ENCODE results near the gene SLC35C1.

Gene SLC35C1

GRCh38 chr11:45804761-45805304 is at the start of gene SLC35C1:
TSS of gene SLC35C1 (plus strand) at chr11:45805149. CDS start at chr11:45805802, 653 bp downstream.
- peak; percentile 82 for DNase-seq

- no peak for DNase-seq
Observed at GRCh38 chr11:45755281-45755859, 49.6 kb upstream of the SLC35C1 start.

- DNase-seq: no peak
Observed at GRCh38 chr11:45756384-45757010, 48.5 kb upstream of the SLC35C1 start.

GRCh38 chr11:45757672-45758071 is 47.3 kb upstream of the SLC35C1 start:
- DNase-seq: no peak

- DNase-seq: no peak
Observed at GRCh38 chr11:45761659-45762058, 43.3 kb upstream of the SLC35C1 start.

GRCh38 chr11:45765107-45765668 is 39.8 kb upstream of the SLC35C1 start:
- no peak for DNase-seq

- DNase-seq: no peak
Observed at GRCh38 chr11:45765836-45766235, 39.1 kb upstream of the SLC35C1 start.

GRCh38 chr11:45766469-45766868 is 38.5 kb upstream of the SLC35C1 start:
- DNase-seq: no peak

GRCh38 chr11:45768486-45768885 is 36.5 kb upstream of the SLC35C1 start:
- no peak for DNase-seq

- no peak for DNase-seq
Observed at GRCh38 chr11:45769960-45770359, 35.0 kb upstream of the SLC35C1 start.

GRCh38 chr11:45771193-45771565 is 33.8 kb upstream of the SLC35C1 start:
- peak; percentile 30 for DNase-seq

- peak; percentile 63 for DNase-seq
Observed at GRCh38 chr11:45771566-45772448, 33.1 kb upstream of the SLC35C1 start.

GRCh38 chr11:45772449-45772774 is 32.5 kb upstream of the SLC35C1 start:
- no peak for DNase-seq

- DNase-seq: no peak
Observed at GRCh38 chr11:45772986-45773785, 31.8 kb upstream of the SLC35C1 start.

GRCh38 chr11:45773786-45774655 is 30.9 kb upstream of the SLC35C1 start:
- no peak for DNase-seq

- no peak for DNase-seq
Observed at GRCh38 chr11:45774786-45775185, 30.2 kb upstream of the SLC35C1 start.

- DNase-seq: no peak
Observed at GRCh38 chr11:45777127-45777969, 27.6 kb upstream of the SLC35C1 start.

GRCh38 chr11:45778341-45778740 is 26.6 kb upstream of the SLC35C1 start:
- no peak for DNase-seq

GRCh38 chr11:45779602-45780001 is 25.3 kb upstream of the SLC35C1 start:
- DNase-seq: no peak

- DNase-seq: no peak
Observed at GRCh38 chr11:45786272-45786671, 18.7 kb upstream of the SLC35C1 start.

GRCh38 chr11:45788887-45789286 is 16.1 kb upstream of the SLC35C1 start:
- no peak for DNase-seq
